Measurements from ENCODE around the gene SCN2A.

Gene SCN2A

GRCh38 chr2:165268754-165269153 lies 29.5 kb downstream of the SCN2A start:
- H2AFZ ChIP-seq (ENCODE audit: low read length): no peak overlapping the region
- H3K4me3 ChIP-seq (ENCODE audit: low read depth, low read length, poor library complexity, severe bottlenecking): no peak overlapping the region
- no peaks in the 10 kb centered on the region for H3K9me2 ChIP-seq (ENCODE audit: low read depth, low read length)
- H4K20me1 ChIP-seq (ENCODE audit: insufficient read depth, low read length): no peaks in the 10 kb centered on the region
- no peaks in the 10 kb centered on the region for H3F3A ChIP-seq (ENCODE audit: insufficient read depth, low read length)
- no peaks in the 10 kb centered on the region for H3K9me3 ChIP-seq (ENCODE audit: low read length)
- no peak overlapping the region for H3K27ac ChIP-seq (ENCODE audit: low read depth, low read length, poor library complexity, severe bottlenecking)
- TF ChIP-seq EZH2 (IDR thresholded peaks at IDR 0.05; ENCODE audit: borderline replicate concordance, low read length): no peak
- TF ChIP-seq CTCF (IDR thresholded peaks at IDR 0.05; ENCODE audit: low read length): no peak
- H3K36me3 ChIP-seq (ENCODE audit: insufficient read depth, low read length): no peaks in the 10 kb centered on the region
- H3K79me2 ChIP-seq (ENCODE audit: insufficient read depth, low read length): no peaks in the 10 kb centered on the region
- no peak overlapping the region for H3K4me2 ChIP-seq (ENCODE audit: low read length)
- H3K9ac ChIP-seq (ENCODE audit: low read length): no peak overlapping the region
- H3K4me1 ChIP-seq (ENCODE audit: insufficient read depth, low read length, severe bottlenecking): peaks cover 20% of the 10 kb centered on the region
- H3K27me3 ChIP-seq (ENCODE audit: insufficient read depth, low read length): no peaks in the 10 kb centered on the region

GRCh38 chr2:165273176-165273575 lies 34.0 kb downstream of the SCN2A start:
- no peaks in the 10 kb centered on the region for H3K79me2 ChIP-seq (ENCODE audit: insufficient read depth, low read length)
- no peaks in the 10 kb centered on the region for H3K27me3 ChIP-seq (ENCODE audit: insufficient read depth, low read length)
- no peaks in the 10 kb centered on the region for H3K36me3 ChIP-seq (ENCODE audit: insufficient read depth, low read length)
- H3K9me2 ChIP-seq (ENCODE audit: low read depth, low read length): no peaks in the 10 kb centered on the region
- peaks cover 48% of the 10 kb centered on the region for H3K4me1 ChIP-seq (ENCODE audit: insufficient read depth, low read length, severe bottlenecking)
- no peaks in the 10 kb centered on the region for H4K20me1 ChIP-seq (ENCODE audit: insufficient read depth, low read length)
- no peak overlapping the region for H3K4me2 ChIP-seq (ENCODE audit: low read length)
- no peak overlapping the region for H2AFZ ChIP-seq (ENCODE audit: low read length)
- H3K27ac ChIP-seq (ENCODE audit: low read depth, low read length, poor library complexity, severe bottlenecking): peak overlapping the region; percentile 93
- H3K9ac ChIP-seq (ENCODE audit: low read length): no peak overlapping the region
- TF ChIP-seq CTCF (IDR thresholded peaks at IDR 0.05; ENCODE audit: low read length) (no peak), EZH2 (IDR thresholded peaks at IDR 0.05; ENCODE audit: borderline replicate concordance, low read length) (no peak)
- H3F3A ChIP-seq (ENCODE audit: insufficient read depth, low read length): no peaks in the 10 kb centered on the region
- H3K4me3 ChIP-seq (ENCODE audit: low read depth, low read length, poor library complexity, severe bottlenecking): no peak overlapping the region
- no peaks in the 10 kb centered on the region for H3K9me3 ChIP-seq (ENCODE audit: low read length)

GRCh38 chr2:165274698-165275097 lies 35.5 kb downstream of the SCN2A start:
- Histone ChIP-seq H3K9me3 (ENCODE audit: low read length) (no peaks in the 10 kb centered on the region), H3K9me2 (ENCODE audit: low read depth, low read length) (no peaks in the 10 kb centered on the region), H3K27me3 (ENCODE audit: insufficient read depth, low read length) (no peaks in the 10 kb centered on the region), H3F3A (ENCODE audit: insufficient read depth, low read length) (no peaks in the 10 kb centered on the region), H2AFZ (ENCODE audit: low read length) (no peak overlapping the region), H3K9ac (ENCODE audit: low read length) (peak overlapping the region; percentile 56), H4K20me1 (ENCODE audit: insufficient read depth, low read length) (no peaks in the 10 kb centered on the region), H3K4me1 (ENCODE audit: insufficient read depth, low read length, severe bottlenecking) (peaks cover 52% of the 10 kb centered on the region), H3K79me2 (ENCODE audit: insufficient read depth, low read length) (no peaks in the 10 kb centered on the region), H3K27ac (ENCODE audit: low read depth, low read length, poor library complexity, severe bottlenecking) (peak overlapping the region; percentile 93), H3K4me2 (ENCODE audit: low read length) (peak overlapping the region; percentile 55), H3K4me3 (ENCODE audit: low read depth, low read length, poor library complexity, severe bottlenecking) (peak overlapping the region; percentile 21), H3K36me3 (ENCODE audit: insufficient read depth, low read length) (no peaks in the 10 kb centered on the region)
- TF ChIP-seq CTCF (IDR thresholded peaks at IDR 0.05; ENCODE audit: low read length) (no peak), EZH2 (IDR thresholded peaks at IDR 0.05; ENCODE audit: borderline replicate concordance, low read length) (no peak)

Measured in OCI-LY1 (cell line).